ENCODE data around the gene GALNT8. TPM values are rescaled to one million over a fixed set of nuclear protein-coding genes. Genes with fewer than 3 reads are reported as not detected.

GALNT8 gene
- total RNA-seq, 1 donor from 2014 or later, result 1.5 TPM

GRCh38 chr12:4786795-4787194 lies 66.6 kb downstream of the GALNT8 start:
- Histone ChIP-seq H3K27ac (replicated peaks) (no peak overlapping the region), H3K36me3 (no peaks in the 10 kb centered on the region), H3K9me3 (replicated peaks) (peaks cover 8% of the 10 kb centered on the region), H3K4me3 (no peak overlapping the region), H3K27me3 (ENCODE audit: low read depth) (no peaks in the 10 kb centered on the region), H3K4me1 (no peaks in the 10 kb centered on the region)
- intact Hi-C loops (cut with micrococcal nuclease), result no loop called here
- no peak for DNase-seq
- no peak for TF ChIP-seq CTCF (IDR thresholded peaks at IDR 0.05; ENCODE audit: borderline replicate concordance)

- Histone ChIP-seq H3K9me3 (replicated peaks) (peaks cover 16% of the 10 kb centered on the region), H3K4me3 (no peak overlapping the region), H3K27me3 (ENCODE audit: low read depth) (no peaks in the 10 kb centered on the region), H3K27ac (replicated peaks) (no peak overlapping the region), H3K4me1 (no peaks in the 10 kb centered on the region), H3K36me3 (no peaks in the 10 kb centered on the region)
- no peak for DNase-seq
- intact Hi-C loops (cut with micrococcal nuclease), result no loop called here
- no peak for TF ChIP-seq CTCF (IDR thresholded peaks at IDR 0.05; ENCODE audit: borderline replicate concordance)
Observed at GRCh38 chr12:4787965-4788364, 67.8 kb downstream of the GALNT8 start.

GRCh38 chr12:4789776-4790175 lies 69.6 kb downstream of the GALNT8 start:
- Histone ChIP-seq H3K4me3 (no peak overlapping the region), H3K36me3 (no peaks in the 10 kb centered on the region), H3K4me1 (no peaks in the 10 kb centered on the region), H3K27ac (replicated peaks) (no peak overlapping the region), H3K9me3 (replicated peaks) (peaks cover 16% of the 10 kb centered on the region), H3K27me3 (ENCODE audit: low read depth) (no peaks in the 10 kb centered on the region)
- no peak for TF ChIP-seq CTCF (IDR thresholded peaks at IDR 0.05; ENCODE audit: borderline replicate concordance)
- DNase-seq, result no peak
- intact Hi-C loops (cut with micrococcal nuclease), result no loop called here

GRCh38 chr12:4791497-4791896 lies 71.3 kb downstream of the GALNT8 start:
- no peak for TF ChIP-seq CTCF (IDR thresholded peaks at IDR 0.05; ENCODE audit: borderline replicate concordance)
- DNase-seq, result no peak
- H3K4me3 ChIP-seq, result no peak overlapping the region
- H3K27ac ChIP-seq (replicated peaks), result no peak overlapping the region
- intact Hi-C loops (cut with micrococcal nuclease), result no loop called here
- H3K9me3 ChIP-seq (replicated peaks), result peaks cover 16% of the 10 kb centered on the region
- no peaks in the 10 kb centered on the region for H3K27me3 ChIP-seq (ENCODE audit: low read depth)
- no peaks in the 10 kb centered on the region for H3K36me3 ChIP-seq
- no peaks in the 10 kb centered on the region for H3K4me1 ChIP-seq

- Histone ChIP-seq H3K36me3 (no peaks in the 10 kb centered on the region), H3K27ac (replicated peaks) (no peak overlapping the region), H3K4me3 (no peak overlapping the region), H3K4me1 (no peaks in the 10 kb centered on the region), H3K27me3 (ENCODE audit: low read depth) (no peaks in the 10 kb centered on the region), H3K9me3 (replicated peaks) (peaks cover 16% of the 10 kb centered on the region)
- no peak for DNase-seq
- no peak for TF ChIP-seq CTCF (IDR thresholded peaks at IDR 0.05; ENCODE audit: borderline replicate concordance)
- intact Hi-C loops (cut with micrococcal nuclease), result no loop called here
Observed at GRCh38 chr12:4794491-4794890, 74.3 kb downstream of the GALNT8 start.

- DNase-seq, result no peak
- TF ChIP-seq CTCF (IDR thresholded peaks at IDR 0.05; ENCODE audit: borderline replicate concordance), result no peak
- intact Hi-C loops (cut with micrococcal nuclease), result no loop called here
Observed at GRCh38 chr12:4796216-4796615, 76.0 kb downstream of the GALNT8 start.

More at GRCh38 chr12:4796216-4796615, 76.0 kb downstream of the GALNT8 start:
- Histone ChIP-seq H3K4me1 (no peaks in the 10 kb centered on the region), H3K27me3 (ENCODE audit: low read depth) (no peaks in the 10 kb centered on the region), H3K4me3 (no peak overlapping the region), H3K9me3 (replicated peaks) (peaks cover 13% of the 10 kb centered on the region), H3K36me3 (no peaks in the 10 kb centered on the region), H3K27ac (replicated peaks) (no peak overlapping the region)

All from left ventricle myocardium inferior (tissue), 1 donor.